ENCODE measurements around the gene SBNO1.

The SBNO1 gene

DNA sequence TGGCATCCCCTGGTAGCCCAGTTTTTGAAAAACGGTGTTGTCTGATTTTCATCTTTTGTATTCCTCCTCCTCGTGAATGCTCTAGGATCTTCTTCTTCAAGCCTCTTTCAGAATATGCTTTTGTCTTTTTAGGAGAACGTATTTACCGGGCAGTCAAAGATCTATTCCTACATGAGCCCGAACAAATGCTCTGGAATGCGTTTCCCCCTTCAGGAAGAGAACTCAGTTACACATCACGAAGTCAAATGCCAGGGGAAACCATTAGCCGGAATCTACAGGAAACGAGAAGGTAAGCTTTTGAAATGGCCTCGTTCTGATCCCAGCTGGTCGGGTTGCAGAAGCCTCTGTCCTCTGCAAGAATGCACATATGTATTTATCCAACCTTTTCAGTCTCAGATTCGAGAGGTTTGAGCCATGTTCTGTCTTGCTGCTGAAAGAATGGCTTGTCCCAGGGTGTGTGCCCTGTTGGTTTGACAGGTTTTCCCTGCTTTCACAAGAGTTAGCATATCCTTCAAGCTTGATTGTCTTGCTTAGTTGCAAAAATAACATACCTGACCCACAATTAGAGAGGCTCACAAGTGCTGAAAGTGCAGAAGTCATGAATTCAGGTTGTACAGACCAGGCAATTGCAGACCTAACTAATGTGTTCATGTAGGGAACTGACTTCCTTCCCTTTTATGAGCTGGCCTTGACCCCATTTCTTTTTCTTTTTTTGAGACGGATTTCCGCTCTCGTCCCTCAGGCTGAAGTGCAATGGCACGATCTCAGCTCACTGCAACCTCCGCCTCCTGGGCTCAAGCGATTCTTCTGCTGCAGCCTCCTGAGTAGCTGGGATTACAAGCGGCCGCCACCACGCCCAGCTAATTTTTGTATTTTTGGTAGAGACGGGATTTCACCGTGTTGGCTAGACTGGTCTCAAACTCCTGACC lies 26.1 kb upstream of the SBNO1 start:
- no peak for TF ChIP-seq GATA2 (IDR thresholded peaks at IDR 0.05; ENCODE audit: low read depth, low read length)
- TF ChIP-seq GATA3 (IDR thresholded peaks at IDR 0.05; ENCODE audit: low read depth, low read length), result no peak

DNA sequence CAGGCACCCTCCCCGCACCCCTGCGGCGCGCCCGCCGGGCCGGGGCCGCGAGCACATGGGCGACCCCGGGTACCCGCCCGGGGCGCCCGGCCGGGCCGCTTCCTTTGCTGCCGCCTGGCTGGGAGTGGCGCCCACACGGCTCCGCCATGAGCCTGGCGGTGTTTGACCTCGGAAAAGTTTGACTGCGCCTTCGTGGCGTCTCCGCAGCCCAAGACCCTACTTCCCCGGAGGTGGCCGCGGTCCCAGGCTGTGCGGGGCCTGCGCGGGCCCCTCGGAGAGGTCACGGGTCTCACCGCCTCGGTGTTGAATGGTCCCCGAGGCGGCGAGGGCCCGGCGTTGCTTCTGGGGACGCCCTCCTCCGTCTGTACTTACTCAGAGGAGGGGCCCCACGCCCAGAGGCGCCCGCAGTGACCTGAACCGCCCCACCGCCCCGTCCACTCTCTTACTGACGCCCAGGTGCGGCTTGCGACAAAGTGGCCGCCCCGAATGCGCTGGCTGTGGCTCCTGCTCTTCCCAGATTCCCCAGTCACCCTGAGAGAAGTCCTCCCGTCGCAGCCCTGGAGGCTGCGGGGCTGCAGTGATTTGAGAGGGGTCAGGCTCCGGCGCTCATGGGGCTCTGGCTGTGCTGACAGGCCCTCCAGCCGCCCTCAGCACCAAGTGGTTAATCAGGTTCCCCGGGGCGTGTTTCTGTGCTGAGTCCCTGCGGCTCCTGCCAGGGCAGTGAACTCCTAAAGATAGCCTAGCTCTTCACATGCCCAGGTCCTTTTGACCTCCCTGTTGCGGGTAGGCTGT lies 25.1 kb upstream of the SBNO1 start:
- TF ChIP-seq GATA3 (IDR thresholded peaks at IDR 0.05; ENCODE audit: low read depth, low read length), result no peak
- no peak for TF ChIP-seq GATA2 (IDR thresholded peaks at IDR 0.05; ENCODE audit: low read depth, low read length)

DNA sequence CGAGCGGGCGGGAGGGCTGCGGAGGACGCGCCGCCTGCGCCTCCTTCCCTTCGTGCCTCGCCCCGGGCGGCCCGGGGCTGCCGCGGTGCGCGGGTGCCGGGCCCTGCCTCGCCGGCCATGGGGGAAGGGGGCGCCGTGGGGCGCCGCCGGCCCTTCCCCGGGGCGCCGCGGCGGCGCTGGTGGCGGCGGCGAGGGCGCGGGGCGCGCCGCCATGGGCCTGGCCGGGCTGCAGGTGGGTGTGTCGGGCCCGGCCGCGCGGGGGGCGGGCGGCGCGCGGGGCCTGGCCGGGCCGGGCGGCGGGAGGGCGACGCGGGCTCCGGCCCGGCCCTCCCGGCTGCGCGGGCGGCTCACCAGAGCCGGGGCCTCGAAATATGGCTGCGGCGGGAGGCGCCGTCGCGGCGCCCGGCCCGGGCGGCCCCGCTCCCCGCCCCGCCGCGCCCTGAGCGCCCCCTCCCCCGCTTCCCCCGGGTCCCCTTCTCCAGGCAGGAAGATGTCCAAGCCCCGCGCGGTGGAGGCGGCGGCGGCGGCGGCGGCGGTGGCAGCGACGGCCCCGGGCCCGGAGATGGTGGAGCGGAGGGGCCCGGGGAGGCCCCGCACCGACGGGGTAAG lies 24.4 kb upstream of the SBNO1 start:
- no peak for TF ChIP-seq GATA2 (IDR thresholded peaks at IDR 0.05; ENCODE audit: low read depth, low read length)
- no peak for TF ChIP-seq GATA3 (IDR thresholded peaks at IDR 0.05; ENCODE audit: low read depth, low read length)

DNA sequence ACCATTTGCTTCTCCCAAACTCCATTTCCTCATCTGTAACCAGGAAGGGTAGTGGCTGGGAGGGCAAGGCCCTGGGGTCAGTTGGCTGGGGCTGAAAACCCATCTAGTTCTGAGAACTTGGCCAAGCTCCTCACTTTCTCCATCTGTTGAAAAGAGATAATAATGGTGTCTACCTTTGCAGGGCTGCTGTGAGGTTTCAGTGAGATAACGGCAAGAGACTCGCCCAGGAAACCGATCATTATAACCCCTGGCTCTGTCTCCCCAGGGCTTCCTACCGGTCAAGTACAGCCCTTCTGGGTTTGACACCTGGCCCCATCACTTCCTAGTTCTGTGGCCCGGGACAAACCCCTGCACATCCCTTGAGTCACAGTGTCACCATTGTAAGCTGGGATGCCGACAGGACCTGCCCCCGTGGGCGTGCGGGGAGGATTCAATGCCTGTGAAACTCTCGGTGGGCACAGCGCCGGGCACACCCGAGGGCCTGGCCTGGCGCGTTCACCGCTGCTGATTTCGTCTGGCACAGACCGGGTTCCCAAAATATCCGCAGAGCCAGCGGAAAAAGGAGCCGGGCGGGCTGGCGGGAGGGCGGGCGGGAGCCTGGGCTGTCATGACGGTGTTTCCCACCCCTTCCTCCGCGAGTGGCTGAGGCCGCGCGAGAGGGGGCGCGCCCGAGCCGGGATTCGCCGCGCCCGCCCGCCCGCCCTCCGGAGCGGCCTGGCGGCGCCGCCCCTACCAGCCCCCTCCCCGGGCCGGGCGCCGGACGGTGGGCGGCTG lies 23.7 kb upstream of the SBNO1 start:
- TF ChIP-seq GATA3 (IDR thresholded peaks at IDR 0.05; ENCODE audit: low read depth, low read length), result no peak
- TF ChIP-seq GATA2 (IDR thresholded peaks at IDR 0.05; ENCODE audit: low read depth, low read length), result no peak

DNA sequence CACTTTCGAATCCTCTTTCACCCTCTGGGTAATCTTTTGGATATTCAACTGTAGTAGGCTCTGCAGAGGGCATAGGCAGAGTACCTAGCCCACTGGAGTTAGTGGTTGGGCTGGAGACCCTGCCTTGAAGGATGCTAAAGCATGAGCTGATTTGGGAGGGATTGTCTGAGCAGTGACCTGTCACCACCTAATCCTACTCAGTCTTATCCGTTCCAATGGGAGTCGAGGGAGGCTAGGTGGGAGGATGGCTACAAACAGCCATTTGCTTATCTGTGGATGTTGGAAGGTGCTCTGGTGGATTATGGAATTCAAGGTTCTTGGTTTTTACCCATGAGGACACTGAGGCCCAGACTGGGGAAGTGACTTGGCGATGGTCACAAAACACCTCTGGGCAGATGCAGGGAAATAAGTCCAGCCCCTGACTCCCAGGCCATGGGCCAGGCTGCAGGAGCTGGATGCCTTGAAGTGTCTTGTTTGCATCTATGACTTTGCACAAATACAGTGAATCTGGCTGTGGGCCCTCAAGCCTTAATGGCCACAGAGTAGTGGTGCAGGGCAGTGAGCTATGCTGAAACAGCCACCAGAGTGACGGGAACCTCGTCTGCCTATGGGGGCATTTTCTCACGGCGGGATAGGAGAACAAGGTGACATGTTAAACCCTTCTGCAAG lies 23.0 kb upstream of the SBNO1 start:
- no peak for TF ChIP-seq GATA2 (IDR thresholded peaks at IDR 0.05; ENCODE audit: low read depth, low read length)
- TF ChIP-seq GATA3 (IDR thresholded peaks at IDR 0.05; ENCODE audit: low read depth, low read length), result no peak

DNA sequence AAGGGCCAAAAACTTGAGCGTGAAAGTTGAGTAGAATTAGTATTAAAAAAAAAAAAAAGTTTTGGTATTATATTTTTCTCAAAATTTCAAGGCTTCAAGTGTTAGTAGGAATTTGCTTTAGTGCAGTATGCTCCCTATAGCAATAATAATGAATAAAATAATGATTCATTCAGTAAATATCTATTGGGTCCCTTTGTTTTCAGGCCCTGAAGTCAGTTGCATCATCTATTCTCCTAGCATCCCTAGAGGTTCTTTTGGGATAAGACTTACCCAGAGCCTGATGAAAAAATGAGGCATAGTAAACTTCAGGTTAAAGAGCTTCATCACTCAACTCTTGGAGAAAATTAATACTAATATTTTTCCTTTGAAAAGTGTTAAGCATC lies 20.3 kb upstream of the SBNO1 start:
- TF ChIP-seq GATA3 (IDR thresholded peaks at IDR 0.05; ENCODE audit: low read depth, low read length) (no peak), GATA2 (IDR thresholded peaks at IDR 0.05; ENCODE audit: low read depth, low read length) (no peak)

DNA sequence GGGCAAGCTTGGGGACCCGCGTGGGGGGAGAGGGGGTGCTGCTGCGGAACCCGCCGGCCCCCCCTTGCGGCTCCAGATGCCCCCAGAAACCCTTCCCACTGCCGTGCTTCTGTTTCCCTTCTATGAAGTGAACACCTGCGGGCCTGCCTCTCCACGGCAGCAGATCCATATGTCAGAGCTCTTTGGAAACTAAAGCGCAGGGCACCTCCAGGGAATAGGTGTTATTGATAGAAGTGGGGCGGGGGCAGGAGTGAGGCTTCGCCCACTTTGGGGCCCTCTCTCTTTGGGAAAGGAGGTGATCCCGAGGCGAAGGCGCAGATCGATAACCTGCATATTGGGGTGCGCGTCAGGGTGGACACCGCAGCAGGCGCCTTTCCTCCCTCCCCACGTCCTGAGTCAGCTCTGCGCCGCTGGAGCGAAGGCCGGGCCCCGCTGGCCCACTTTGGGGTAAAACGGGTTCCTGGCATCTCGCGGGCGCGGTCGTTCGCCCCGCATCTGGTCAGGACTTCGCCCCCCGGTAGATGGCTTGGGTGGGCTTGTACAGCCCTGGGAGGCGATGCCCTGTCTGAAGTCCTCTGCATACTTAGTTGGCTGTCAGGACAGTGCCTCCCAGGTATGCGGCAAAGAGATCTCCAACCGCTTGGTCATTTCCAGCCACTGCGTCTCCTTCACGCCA lies 19.8 kb upstream of the SBNO1 start:
- TF ChIP-seq GATA3 (IDR thresholded peaks at IDR 0.05; ENCODE audit: low read depth, low read length) (no peak), GATA2 (IDR thresholded peaks at IDR 0.05; ENCODE audit: low read depth, low read length) (no peak)

DNA sequence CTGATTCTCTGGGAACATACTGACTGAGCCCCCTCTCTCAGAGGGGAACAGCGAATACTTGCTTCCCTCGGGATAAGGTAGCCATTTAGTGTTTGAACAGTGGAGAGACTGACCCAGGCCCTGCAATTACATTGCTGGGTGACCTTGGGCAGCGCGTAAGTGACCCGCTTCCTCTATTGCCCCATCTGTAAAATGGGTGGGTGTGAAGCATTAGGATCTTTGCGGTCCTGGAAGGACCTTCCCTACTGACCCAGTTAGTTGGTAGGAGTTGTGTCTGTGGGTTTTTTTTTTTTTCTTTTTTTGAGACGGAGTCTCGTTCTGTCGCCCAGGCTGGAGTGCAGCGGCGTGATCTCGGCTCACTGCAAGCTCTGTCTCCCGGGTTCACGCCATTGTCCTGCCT lies 18.0 kb upstream of the SBNO1 start:
- TF ChIP-seq GATA3 (IDR thresholded peaks at IDR 0.05; ENCODE audit: low read depth, low read length), result no peak
- TF ChIP-seq GATA2 (IDR thresholded peaks at IDR 0.05; ENCODE audit: low read depth, low read length), result no peak

DNA sequence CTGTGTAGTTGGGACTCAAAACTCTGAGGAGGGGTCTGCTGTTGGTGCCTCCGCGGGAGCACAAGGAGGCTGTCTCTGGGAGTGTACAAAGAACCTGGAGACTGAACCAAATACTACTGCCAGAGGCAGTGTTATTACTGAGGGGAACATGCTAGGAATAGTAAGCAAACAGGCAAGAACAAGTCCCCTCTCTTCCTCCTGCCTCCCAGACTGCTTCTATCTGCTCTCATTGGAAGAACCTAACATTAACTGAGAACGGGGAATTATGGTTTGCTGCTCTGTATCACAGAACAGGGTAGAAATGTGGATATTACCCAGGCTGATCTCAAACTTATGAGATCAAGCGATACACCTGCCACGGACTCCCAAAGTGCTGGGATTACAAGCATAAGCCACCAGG lies 14.7 kb upstream of the SBNO1 start:
- TF ChIP-seq GATA2 (IDR thresholded peaks at IDR 0.05; ENCODE audit: low read depth, low read length), result no peak
- no peak for TF ChIP-seq GATA3 (IDR thresholded peaks at IDR 0.05; ENCODE audit: low read depth, low read length)

DNA sequence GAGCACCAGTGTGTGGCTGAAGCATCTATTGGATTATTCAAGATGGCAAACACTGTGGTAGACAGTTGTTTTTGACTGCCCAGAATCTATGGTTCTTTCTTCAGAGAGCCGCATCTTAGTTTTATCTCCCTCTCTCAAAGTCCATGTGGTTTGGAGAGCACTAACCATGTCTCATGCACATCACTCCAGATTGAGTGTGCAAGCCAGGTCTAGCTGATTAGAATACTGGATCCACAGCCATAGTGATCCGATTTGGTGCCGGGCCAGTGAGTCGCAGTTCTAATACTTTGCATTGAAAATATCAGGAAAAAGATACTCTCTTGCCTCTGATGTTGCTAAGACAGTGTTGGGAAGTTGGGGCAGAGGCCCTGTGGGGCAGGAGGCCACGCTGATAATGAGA lies 4.6 kb upstream of the SBNO1 start:
- no peak for TF ChIP-seq GATA2 (IDR thresholded peaks at IDR 0.05; ENCODE audit: low read depth, low read length)
- TF ChIP-seq GATA3 (IDR thresholded peaks at IDR 0.05; ENCODE audit: low read depth, low read length), result no peak

DNA sequence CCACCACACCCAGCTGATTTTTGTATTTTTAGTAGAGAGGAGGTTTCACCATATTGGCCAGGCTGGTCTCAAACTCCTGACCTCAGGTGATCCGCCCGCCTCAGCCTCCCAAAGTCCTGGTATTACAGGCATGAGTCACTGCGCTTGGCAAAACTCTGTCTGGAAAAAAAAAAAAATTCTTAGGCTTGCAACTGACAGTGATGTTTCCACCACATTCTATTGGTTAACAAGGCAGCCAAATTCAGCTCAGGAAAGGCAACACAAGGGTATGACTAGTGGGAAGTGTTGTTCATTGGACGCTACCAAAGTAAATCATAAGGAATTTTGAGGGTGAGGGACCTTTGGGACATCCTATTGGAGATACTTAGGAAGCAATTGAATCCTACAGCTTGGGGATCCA lies 2.9 kb upstream of the SBNO1 start:
- TF ChIP-seq GATA3 (IDR thresholded peaks at IDR 0.05; ENCODE audit: low read depth, low read length) (no peak), GATA2 (IDR thresholded peaks at IDR 0.05; ENCODE audit: low read depth, low read length) (no peak)

DNA sequence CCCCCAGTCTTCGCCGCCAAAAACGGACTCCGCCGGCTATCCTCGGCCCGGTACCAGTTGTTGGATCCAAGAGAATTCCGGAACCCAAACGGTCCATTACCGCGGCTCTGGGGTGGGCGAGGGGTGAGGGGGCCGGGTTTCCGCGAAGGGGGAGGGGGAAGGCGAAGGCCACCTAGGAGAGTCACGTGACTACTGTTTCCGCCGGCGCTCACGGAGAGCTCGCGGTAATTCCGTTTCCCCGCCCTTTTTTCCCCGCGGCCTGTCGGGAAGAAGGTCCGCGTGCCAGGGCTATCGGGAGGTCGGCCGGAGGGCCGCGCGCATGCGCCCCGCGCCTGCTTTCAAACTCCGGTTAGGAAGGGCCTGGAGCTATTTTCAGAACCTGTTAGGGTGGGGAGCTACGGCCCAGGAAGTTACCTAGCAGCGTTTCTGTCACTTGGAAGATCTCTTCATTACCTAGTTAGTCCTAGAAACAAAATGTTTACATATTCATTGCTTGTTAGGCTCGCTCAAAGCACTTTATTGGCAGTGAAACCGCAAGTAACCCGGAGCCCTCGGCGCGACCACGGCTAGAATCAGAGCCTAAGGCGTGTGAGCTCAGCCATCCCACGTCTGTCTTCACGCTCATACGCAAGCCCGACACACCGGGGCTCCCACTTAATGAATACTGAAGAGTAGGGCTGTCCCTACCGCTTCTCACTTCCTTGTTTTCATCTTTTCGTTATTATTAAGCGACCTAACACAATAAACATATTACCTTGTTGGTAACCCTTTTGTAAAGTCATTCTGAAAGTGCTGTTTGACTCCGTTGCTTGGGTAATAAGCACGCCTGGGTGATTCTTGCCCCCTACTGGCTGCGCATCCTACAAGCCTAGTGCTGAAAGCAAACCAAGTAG lies 624 bp upstream of the SBNO1 start:
- TF ChIP-seq GATA3 (IDR thresholded peaks at IDR 0.05; ENCODE audit: low read depth, low read length), result no peak
- no peak for TF ChIP-seq GATA2 (IDR thresholded peaks at IDR 0.05; ENCODE audit: low read depth, low read length)

All from SH-SY5Y (cell line).